HG03039 (cell line): ENCODE results near the gene ATP6V1G3.
"Not testable (repeated sequence)": the region's sequence is repeated elsewhere in the genome, so short reads cannot be mapped to it uniquely, and the experiment has no call there.

Experiments
- ATAC-seq: cut with Tn5 transposase; IDR thresholded peaks from one replicate; pipeline ENCODE4 v1.9.1; 2021; ENCODE audit warnings: mild to moderate bottlenecking, moderate library complexity; ENCODE audit not compliant: unreplicated experiment

The ATP6V1G3 gene

DNA sequence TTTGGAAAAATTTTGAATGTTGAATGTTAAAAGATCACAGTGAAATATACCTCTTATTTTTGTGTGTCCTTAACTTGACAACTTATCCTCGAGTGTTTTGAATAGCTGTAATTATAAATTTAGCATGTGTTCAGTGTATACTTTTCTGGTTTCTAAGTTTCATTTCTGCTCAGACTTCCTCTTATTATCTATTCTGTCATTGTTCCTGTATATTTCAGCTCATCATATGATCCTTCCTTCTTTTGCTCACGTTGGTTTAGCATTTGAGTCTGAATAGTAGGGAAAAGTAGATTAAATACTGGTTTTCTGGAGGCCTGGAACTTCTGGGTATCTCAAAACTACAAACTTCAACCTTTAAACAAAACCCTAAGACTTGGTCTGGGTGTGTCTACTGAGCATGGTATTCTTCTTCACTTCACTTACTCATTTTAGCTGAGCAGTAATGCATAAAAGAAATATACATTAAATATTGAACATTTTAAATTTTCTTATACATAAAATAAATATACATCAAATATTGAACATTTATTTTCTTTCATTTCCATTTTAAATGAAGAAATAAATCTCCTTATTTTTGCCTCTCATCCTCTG is 3.3 kb upstream of the ATP6V1G3 start:
- no peak for ATAC-seq

DNA sequence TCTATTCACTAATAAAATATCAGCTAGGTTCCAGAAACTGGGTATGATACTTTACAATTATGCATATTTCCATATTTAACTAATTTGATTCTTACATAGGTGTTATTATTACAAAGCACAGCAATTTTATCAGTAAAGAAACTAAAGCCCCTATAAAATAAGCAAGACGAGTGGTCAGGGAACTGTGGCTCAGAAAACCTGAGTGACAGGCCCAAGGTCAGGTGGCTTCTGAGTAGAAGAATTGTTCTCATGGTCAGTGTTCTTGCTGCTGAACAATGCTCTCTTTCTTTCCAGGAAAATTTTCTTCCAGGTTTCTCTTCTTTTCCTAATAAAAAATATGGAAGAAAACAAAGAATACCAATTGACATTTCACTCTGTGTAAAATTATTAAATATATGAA is 2.2 kb upstream of the ATP6V1G3 start:
- ATAC-seq, result no peak

DNA sequence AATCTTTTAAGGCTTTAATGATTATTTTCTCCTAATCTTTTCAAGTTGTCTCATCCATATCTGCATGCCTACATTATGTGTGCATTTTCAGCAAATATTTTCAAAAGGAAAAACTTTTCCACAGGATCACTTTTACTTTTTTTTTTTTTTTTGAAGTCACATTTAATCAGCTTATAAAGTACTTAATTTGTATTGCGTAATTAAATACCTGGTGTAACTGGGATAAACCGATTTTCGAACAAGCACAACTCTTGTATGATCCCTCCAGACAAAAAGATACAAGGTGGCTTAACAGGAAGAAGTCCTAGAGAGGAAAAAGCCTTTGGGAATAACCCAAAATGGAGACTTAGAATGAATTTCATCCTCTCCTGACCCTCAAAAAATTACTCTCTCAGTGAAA is 1.3 kb upstream of the ATP6V1G3 start:
- ATAC-seq, result no peak

DNA sequence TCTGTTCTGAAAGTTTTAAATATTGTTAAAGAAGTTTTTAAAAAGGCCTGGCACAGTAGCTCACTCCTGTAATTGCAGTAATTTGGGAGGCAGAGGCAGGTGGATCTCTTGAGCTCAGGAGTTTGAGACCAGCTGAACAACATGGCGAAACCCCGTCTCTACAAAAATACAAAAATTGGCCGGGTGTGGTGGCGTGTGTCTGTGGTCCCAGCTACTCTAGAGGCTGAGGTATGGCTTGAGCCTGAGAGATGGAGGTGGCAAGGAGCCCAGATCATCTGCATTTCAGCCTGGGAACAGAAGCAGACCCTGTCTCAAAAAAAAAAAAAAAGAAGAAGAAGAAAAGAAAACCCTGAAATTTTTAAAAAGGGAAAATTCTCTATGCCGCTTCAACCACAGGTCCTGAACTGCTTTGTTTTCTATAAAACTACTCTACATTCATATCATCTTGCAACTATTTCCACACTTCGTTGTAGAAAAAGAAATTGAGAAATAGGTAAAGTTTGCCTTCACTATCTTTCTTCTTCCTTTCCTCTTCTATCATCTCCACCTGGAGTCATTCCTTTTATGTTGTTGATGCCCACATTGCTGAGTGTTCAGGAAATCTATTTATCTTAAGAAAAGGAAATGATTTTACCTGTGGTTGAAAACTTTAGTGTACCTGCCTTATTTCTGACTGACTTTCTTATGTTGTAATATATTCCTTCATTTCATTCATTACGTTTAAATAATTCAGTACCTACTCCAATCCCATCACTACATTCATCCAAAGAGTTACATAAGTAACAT is 1.7 kb downstream of the ATP6V1G3 start:
- no peak for ATAC-seq

DNA sequence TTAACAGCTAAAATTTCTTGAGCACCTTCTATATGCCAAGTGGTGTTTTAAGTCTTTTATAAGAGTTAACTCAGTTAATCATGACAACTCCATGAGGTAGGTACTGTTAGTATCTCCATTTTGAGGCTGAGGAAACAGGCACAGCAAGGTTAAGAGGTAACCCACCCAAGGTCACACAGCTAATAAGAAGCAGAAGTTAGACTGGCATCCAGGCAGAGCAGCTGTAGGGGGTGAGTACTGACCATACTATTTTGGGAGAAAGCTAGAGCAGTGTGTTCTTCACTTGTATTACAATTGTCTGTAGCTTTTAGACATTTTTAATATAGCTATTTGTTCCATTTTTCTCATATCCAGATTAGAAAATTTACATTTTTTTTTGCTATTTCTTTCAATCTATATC is 4.8 kb downstream of the ATP6V1G3 start:
- ATAC-seq, result no peak

DNA sequence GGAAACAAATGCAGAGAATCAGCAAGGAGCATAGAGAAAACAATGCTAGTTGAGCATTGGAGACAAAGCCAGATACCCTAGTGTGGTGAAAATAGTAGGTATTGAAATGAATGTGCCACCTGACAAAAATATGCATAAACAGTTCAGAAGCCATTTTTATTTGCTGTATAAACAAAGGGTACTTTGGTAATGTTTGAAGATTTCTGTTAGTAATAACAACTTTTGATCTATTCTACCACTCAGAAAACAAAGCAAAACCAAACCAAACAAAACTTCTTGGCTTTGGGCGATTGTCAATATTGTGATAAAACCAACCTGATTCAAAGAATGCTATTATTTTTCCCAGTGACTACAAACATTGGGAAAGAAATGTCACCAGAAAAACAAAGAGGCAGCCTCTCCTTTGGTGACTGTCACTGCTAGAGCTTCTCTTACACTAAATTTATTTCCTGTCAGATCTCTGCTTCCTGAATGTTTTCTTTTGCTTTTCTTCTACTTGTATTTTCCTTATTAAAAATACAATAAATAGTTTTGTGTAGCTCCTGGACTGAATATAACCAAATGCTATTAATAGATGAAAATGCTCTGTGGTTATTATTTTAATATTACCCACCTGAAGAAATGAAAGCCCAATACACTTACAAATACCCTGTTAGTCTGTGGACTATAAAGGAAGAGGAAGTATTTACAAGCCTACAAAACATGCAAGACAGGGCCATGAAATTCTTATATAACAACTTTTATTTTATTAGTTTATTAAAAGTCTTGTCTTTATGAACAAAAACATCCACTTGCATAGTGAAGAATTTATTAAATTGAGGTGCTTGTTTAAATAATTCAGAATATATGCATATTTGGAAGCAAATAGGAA is 5.7 kb downstream of the ATP6V1G3 start:
- ATAC-seq, result no peak

DNA sequence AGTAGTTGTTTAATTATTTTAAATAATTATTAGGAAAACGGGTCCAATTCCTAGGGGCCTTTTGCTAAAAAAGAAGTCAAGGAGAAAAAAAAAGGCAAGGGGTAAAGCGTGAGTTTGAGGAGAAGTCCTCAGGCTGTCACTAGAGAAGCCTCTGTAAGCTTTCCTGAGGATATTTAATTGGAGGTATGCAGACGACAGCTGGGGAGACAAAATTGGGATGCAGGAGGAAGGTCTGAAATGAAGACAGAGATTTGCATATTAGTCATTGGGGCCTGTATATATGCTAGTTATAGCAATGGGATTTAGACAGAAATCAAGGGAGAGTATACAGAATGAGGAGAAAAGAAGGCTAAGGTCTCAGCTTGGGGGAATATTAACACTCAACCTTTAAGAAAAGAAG is 8.6 kb downstream of the ATP6V1G3 start:
- no peak for ATAC-seq

DNA sequence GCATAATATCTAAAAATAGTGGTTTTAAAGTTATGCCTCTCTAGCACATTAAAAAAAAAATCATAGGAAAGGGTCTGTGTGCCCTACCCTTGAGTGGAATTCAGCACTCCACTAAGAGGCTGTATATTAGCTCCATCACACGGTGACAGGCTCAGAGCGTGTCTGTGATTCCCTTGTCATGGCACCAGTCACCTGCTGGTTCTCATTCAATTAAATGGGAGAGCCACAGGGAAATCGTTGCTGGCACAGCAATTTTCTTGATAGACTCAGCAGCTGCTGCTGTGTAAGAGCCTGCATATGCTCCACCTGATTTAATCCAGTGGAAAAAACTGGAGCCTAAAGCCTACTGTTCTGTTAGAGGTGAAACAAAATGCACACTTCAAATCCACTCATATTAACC is 9.5 kb downstream of the ATP6V1G3 start:
- ATAC-seq, result no peak

DNA sequence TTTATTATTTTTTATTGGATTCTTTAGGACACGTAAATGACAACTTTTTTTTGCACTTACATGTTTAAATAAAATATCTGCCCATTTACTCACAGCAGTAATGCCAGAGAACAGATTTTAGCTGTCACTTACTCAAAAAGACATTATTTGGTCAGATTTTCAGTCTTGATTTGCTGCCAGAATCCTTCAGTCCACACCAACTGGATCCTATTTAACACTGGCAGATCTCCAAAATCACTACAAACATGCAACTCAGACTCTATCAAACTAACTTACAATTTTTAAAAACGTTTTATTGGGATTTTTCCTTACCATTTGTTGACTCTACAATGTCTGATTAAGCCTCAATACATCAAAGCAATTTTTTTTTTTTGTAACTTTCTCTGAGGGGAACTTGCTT is 11.1 kb downstream of the ATP6V1G3 start:
- no peak for ATAC-seq

DNA sequence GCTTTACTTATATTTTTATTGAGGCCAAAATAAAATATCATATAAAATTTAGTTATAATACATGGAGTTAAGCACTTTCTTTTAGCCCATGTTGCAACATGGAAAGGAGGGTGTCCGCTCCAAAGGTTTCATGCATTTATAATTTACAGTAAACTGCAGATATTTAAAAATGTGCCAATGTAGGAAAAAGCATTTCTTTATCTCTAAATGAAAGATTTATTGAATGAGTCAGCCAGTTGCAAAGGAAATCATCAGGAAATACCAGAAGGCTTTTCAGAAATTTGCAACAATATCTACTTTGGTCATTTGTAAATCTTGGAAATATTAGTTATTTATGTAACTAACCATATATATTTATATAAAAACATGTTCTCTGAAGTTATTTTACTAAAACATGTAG is 12.1 kb downstream of the ATP6V1G3 start:
- ATAC-seq, result no peak

DNA sequence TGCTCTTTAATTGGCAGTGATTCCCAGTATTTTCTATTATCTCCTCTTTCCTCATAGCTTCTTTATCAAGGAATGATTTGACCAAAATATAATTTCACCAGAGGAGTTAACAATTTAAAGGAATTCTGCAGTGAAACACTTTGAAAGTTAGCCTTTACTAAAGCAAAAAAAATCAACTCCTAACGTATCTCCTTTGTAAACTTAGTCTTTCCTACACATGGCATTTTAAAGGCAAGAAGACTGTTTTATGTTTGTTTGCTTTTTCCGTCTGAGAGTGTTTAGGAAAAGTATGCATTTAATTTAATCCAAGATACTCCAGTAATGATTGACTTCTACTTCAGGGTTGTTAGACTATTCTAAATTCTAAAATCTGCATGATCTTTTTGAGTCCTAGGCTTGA is 15.9 kb downstream of the ATP6V1G3 start:
- ATAC-seq, result no peak

DNA sequence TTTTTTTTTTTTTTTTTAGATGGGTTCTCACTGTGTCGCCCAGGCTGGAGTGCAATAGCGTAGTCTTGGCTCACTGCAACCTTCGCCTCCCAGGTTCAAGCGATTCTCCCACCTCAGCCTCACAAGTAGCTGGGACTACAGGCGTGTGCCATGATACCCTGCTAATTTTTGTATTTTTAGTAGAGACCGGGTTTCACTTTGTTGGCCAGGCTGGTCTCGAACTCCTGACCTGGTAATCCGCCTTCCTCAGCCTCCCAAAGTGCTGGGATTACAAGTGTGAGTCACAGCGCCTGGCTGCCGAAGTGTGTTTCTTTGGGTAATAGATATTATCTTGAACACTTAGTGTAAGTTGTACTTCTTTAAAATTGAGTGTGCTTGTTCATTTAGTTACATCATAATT is 16.4 kb downstream of the ATP6V1G3 start:
- not testable (repeated sequence) for ATAC-seq

DNA sequence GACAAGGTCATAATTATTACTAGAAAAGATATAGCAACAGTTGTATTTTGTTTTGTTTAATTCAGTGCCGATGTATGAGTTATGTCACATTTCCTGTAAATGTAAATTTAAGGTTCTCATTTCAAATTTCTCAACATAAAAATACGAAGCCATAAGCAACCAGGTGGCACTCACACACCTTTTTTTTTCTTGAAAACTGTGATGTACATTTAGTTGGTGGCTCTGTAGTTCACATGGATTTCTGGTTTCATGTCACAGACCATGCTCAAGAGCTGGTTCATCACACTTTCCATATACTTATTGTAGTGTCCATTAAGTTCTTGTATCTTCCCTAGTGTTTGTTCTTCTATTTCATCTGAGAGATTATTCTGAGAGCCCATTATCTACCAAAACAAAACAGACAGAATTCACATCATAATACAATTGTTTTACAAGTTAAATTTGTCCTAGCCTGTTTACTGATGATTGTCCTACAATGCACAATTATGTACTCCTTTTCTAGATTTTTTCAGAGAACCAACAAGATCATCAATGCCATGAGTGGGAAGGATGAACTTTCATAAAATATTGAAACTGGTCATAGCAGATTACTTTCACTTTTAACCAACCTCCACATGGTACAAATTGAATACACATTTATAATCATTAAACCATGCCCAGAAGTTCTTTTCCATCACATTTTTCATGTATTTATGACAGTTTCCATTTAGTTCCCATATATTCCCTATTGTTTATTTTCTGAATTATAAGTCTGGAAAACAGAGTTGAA is 17.1 kb downstream of the ATP6V1G3 start:
- ATAC-seq, result no peak

DNA sequence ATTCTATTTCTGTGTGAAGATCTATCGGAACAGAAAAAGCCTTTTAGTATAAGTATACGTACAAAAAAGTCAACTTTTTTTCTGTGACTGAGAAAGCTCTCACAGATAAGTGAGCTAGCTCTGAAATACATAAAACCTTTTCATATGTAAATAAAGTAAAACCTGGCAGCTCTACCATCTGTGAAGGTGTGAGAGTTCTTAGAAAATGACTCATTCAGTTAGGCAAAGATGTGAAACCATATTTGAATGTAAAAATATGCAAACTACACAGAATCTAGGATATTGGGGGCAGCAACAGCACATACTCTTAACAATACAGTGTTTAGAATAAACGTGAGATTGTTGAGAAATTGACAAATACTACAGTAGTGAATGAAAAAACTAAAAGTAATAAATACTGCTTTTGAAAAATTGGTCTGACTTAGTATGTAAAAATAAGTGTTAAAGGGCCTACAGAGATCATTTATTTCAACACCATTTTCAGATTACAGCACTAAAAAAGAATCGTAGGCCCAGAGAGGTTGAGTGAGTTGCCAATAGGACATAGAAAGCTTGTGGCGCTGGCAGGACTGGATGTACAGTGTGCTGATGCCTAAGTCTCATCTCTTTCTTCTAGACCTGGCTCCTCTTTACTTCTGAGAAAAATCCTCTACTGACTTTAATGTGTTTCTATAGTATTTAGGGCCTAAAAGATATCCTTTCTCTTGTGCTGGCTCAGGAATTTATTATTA is 19.8 kb downstream of the ATP6V1G3 start:
- peak; percentile 90 for ATAC-seq

DNA sequence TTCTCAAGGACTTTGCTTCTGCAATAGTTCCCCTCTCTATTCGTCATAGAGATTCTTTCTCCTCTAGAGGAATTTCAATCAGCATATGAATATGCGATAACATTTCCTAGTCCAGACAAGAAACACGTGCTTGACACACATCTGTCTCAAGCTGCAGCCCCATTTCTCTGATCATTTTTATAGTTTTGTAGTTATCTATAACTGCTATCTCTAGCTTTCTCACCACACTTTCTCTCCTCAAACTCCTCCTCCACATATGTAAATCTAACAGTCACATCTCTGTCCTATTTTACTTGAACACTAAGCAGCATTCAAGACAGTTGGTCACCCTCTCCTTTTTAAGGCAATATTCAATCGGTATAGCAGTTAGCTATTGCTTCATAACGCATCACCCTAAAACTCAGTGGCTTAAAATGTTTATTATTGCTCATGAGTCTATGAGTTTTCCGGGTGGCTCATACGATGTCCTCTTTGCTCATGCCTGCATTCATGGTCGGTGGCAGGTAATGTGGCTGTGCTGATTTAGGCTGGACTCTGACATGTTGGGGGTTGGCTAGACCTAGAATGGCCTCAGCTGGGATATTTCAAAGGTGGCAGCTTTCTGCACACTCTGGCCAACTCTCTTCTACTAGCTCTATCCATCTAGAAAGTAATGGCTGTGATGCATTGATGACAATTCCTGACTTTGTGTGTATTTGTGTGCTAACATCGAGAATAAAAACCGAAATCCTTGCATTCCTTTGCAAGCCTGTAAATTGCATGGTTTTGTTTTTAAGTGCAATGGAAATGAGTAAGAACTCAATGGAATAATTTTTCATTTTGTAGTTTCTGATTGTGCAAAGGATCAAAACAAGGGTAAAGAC is 20.6 kb downstream of the ATP6V1G3 start:
- ATAC-seq, result no peak

DNA sequence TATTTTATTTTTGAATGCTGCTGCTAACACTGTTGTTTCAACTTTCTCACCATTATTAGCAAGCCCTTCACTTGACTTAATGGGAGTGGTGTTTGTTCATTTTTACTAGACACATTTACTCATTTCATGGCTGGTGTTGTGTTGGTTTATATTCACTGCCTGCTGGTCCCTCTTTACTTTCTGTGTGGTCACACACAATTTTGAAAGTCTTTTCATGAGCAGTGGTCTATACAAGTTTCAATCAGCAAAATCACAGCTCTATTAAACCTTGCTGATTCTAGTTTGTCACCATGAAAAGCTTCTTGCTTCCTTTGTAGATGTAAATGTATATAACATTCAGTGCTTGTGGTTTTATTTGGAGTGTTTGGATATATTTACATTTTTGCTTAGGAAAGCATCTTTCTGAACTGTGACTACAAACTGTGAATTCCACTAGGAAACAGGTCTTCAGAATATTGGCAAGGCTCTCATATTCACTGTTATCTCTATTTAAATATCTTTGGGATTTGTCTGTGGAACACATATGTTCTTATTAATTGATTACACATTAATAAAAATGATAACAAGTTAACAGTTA is 22.8 kb downstream of the ATP6V1G3 start:
- ATAC-seq, result no peak

DNA sequence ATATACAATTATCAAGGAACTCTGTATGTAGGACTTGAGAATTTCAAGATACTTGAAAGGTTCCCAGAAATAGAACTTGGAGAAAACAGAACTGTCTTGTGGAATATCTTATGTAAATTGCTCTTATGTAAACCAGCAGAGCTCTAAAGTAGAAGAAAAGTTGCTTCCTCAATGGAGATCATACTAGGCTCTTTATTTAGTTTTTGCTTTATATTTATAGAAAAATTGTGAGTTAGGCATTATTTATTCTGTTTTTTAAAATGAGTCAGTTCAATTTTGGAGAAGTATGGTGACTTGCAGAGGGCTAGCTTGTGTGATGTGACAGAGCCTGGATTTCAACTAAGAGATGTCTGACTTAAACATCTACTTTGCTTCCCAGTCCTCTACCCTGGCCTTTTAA is 40.4 kb downstream of the ATP6V1G3 start:
- ATAC-seq, result no peak

DNA sequence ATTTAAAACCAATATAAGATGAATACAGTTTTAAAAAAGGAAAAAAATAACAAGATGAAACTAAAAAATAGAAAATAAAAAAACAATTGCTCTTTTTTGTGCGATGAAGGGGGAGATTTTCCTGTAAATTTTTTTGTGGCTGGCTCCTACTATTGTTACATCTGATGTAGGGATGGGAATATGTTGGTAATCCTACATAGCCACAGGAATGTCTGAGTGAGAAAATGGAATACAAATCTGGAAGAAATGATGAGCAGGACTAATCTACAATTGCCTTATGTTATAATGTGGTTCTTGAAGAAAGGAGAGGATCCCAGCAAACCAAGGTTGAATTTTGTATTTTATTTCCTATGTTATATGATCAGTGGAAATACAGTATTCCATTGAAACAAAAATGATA is 40.9 kb downstream of the ATP6V1G3 start:
- ATAC-seq, result no peak

DNA sequence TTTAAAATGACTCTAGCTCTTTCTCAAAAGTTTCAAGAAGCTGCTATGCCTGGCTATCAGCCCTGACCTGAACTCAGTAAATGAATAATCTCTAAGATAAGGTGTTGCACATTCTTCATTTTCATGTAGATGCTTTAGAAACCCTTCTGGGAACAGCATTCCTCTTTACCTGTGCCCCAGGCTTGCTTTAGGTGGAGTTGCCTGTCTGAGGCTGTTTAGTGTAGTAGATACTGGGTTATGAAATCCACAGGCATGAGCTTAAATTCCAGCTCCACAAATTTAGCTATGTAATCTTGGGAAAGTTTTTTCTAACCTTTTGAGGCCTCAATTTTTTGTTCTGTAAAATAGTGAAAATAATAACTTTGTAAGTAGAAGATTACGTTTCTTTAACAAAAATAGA is 41.6 kb downstream of the ATP6V1G3 start:
- ATAC-seq, result no peak
